Stimulated activated naive CD8-positive, alpha-beta T cell treated with anti-CD3 and anti-CD28 coated beads, Interleukin-15, amount 100 ng/mL, for 72 hours (primary cell): ENCODE measurements around the gene WDR35.

Experiments
- ATAC-seq: fragments of 150-1000 bp; cut with Tn5 transposase; 2 replicates; pipeline ENCODE4 v1.10.0; 2021; ENCODE audit warnings: mild to moderate bottlenecking, moderate library complexity
- DNase-seq, 2 donors: peaks; one replicate each; pipeline ENCODE4 v3.0.0; 2021 to 2022
- H3K27ac Mint-ChIP-seq, 2 donors: one replicate each; pipeline ENCODE4 v1.8.0; 2022; ENCODE audit warnings: mild to moderate bottlenecking in 2 of 2, mixed read lengths in 2 of 2, moderate library complexity in 2 of 2
- H3K27me3 Mint-ChIP-seq: one replicate; pipeline ENCODE4 v1.8.0; 2022; ENCODE audit warnings: mixed read lengths
- H3K4me1 Mint-ChIP-seq: one replicate; pipeline ENCODE4 v1.8.0; 2022; ENCODE audit warnings: mild to moderate bottlenecking, mixed read lengths
- H3K4me3 Mint-ChIP-seq, 2 donors: one replicate each; pipeline ENCODE4 v1.8.0; 2022; ENCODE audit warnings: mild to moderate bottlenecking in 2 of 2, mixed read lengths in 2 of 2, moderate library complexity in 1 of 2
- H3K9me3 Mint-ChIP-seq, 2 donors: one replicate each; pipeline ENCODE4 v1.8.0; 2022; ENCODE audit warnings: mixed read lengths in 2 of 2

WDR35 gene

GRCh38 chr2:19989667-19990415, at the start of gene WDR35:
WDR35 (minus strand) TSS chr2:19990105; CDS start chr2:19990015, 90 bp downstream.
- peak; percentile 92 to 94 for DNase-seq
- peaks cover 20% of the 10 kb centered on the region for H3K27me3 Mint-ChIP-seq
- ATAC-seq, result peak; percentile 97

DNA sequence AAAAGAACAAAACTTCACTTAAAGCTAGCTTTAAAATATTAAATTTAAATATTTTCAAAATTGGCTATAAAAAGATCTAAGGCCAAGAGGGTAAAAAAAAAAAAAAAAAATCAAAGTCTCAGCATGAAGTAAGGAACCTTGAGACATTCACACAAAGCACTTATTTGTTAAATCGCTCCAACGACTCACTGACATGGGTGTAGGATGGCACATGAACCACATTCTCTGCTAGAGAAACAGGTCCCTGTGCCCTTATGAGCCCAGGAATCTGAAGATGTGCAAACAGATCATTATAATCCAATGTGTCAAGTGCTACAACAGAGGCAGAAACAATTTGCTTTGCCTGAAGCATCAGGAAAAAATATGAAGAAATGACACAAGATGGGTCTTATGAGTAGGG, 47.8 kb upstream of the WDR35 start:
- Mint-ChIP-seq H3K4me3 (no peak overlapping the region), H3K4me1 (no peaks in the 10 kb centered on the region), H3K9me3 (no peaks in the 10 kb centered on the region), H3K27me3 (no peaks in the 10 kb centered on the region), H3K27ac (no peak overlapping the region)
- no peak for ATAC-seq
- DNase-seq, result no peak

More at GRCh38 chr2:19989667-19990415, at the start of gene WDR35:
- Mint-ChIP-seq H3K4me3 (peak within 1 kb of the TSS; percentile 92 to 97), H3K27ac (peak within 1 kb of the TSS; percentile 95 to 98), H3K9me3 (peaks cover 0 to 7% of the 10 kb centered on the region in 2 donors), H3K4me1 (peaks cover 24% of the 10 kb centered on the region)

GRCh38 chr2:20035955-20036666, 46.2 kb upstream of the WDR35 start:
- no peaks in the 10 kb centered on the region for H3K4me1 Mint-ChIP-seq

DNA sequence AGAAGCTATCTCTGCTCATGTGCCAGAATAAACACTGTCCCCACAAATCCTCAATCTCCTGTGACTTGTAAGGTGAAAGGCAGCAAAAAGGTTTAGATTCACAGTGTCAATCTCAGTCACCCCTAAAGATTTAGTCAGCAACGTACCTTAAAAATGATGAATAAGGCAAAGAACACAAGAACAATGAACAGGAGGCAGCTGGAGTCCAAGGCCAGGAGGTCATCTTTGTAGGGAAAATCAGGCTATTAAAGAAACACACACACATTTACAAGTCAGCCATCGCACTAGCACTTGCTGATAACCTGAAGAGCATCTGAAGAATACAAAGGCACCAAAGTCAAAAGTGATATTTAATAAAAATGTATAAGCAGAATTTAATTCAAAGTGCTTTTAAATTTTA, 44.9 kb upstream of the WDR35 start:
- no peak overlapping the region for H3K27ac Mint-ChIP-seq
- H3K9me3 Mint-ChIP-seq, result peaks cover 5 to 9% of the 10 kb centered on the region in 2 donors
- H3K4me3 Mint-ChIP-seq, result no peak overlapping the region
- H3K4me1 Mint-ChIP-seq, result no peaks in the 10 kb centered on the region
- ATAC-seq (no peak), DNase-seq (no peak)
- no peaks in the 10 kb centered on the region for H3K27me3 Mint-ChIP-seq

More at GRCh38 chr2:20035955-20036666, 46.2 kb upstream of the WDR35 start:
- no peak overlapping the region for H3K4me3 Mint-ChIP-seq
- no peaks in the 10 kb centered on the region for H3K27me3 Mint-ChIP-seq
- no peak for DNase-seq
- H3K27ac Mint-ChIP-seq, result peak overlapping the region in 1 of 2 donors; percentile 2
- ATAC-seq, result no peak
- H3K9me3 Mint-ChIP-seq, result no peaks in the 10 kb centered on the region

GRCh38 chr2:20034218-20034617, 44.3 kb upstream of the WDR35 start:
- no peaks in the 10 kb centered on the region for H3K4me1 Mint-ChIP-seq
- H3K4me3 Mint-ChIP-seq, result no peak overlapping the region
- no peak for ATAC-seq
- H3K9me3 Mint-ChIP-seq, result peaks cover 5 to 10% of the 10 kb centered on the region in 2 donors
- no peak overlapping the region for H3K27ac Mint-ChIP-seq
- no peaks in the 10 kb centered on the region for H3K27me3 Mint-ChIP-seq
- no peak for DNase-seq

DNA sequence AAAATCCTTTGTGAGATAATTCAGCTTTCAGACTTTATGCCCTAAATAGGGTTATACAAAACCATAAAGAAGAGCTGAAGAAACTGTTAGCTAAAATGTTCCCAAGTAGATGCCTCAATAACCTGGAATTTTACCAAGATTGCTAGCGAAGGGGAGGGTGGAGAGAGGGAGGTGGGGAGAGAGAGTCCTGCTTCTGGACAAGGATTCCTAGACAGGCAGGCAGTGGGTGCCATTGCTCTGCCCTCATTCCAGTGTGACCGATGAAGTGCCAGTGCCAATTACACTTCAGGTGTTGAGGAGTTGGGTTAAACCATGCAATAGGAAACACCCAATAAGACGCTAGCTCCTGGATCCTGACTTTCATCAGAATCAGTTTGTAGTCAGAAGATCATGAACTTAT, 43.4 kb upstream of the WDR35 start:
- DNase-seq (no peak), ATAC-seq (no peak)
- no peaks in the 10 kb centered on the region for H3K27me3 Mint-ChIP-seq
- peaks cover 5 to 10% of the 10 kb centered on the region in 2 donors for H3K9me3 Mint-ChIP-seq
- H3K4me1 Mint-ChIP-seq, result no peaks in the 10 kb centered on the region
- no peak overlapping the region for H3K27ac Mint-ChIP-seq
- no peak overlapping the region for H3K4me3 Mint-ChIP-seq

DNA sequence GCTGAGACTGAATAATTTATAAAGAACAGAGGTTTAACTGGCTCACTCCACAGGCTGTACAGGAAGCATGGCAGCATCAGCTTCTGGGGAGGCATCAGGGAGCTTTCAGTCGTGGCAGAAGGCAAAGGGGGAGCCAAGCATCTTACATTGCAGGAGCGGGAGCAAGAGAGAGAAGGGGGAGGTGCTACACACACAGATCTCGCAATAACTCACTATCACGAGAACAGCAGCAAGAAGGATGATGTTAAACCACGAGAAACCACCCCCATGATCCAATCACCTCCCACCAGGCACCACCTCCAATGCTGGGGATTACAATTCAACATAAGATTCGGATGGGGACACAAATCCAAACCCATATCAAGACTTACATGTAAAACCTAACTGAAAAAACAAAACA, 40.3 kb upstream of the WDR35 start:
- Mint-ChIP-seq H3K4me3 (no peak overlapping the region), H3K27ac (no peak overlapping the region), H3K4me1 (no peaks in the 10 kb centered on the region), H3K9me3 (peaks cover 5 to 10% of the 10 kb centered on the region in 2 donors), H3K27me3 (no peaks in the 10 kb centered on the region)
- DNase-seq (no peak), ATAC-seq (no peak)

DNA sequence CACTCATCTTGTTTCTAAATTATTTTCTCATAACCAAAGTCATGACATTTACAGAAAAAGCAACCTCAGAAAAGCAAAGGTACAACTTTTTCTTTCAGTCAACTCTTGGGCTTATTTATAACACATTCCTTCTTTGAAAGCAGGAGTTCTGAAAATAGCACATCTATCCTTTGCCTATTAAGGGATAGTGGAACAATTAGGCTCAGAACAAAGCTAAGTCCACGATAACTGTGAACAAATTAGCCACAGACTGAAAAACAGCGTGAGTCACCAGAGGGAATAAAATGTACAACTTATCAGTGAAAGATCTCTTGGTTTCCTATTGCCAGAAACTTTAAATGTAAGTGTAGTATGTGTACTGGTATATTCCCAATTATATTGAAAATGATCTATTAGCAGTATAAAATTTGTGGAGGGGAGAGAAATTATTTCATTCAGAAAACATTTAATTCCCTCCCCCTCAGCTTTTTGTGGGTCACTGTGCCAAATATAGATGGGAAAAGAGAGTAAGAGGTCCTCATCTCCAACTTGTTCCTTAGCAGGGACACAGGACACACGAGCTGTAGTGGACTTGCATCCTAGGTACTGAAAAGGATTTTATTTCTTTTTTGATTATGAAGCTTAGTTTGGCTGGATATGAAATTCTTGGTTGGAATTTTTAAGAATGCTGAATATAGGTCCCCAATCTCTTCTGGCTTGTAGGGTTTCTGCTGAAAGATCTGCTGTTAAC, 38.0 kb upstream of the WDR35 start:
- Mint-ChIP-seq H3K27me3 (no peaks in the 10 kb centered on the region), H3K4me1 (no peaks in the 10 kb centered on the region), H3K9me3 (peaks cover 8 to 14% of the 10 kb centered on the region in 2 donors), H3K4me3 (no peak overlapping the region), H3K27ac (no peak overlapping the region)
- ATAC-seq (no peak), DNase-seq (no peak)

- Mint-ChIP-seq H3K27me3 (no peaks in the 10 kb centered on the region), H3K27ac (no peak overlapping the region), H3K4me1 (no peaks in the 10 kb centered on the region), H3K9me3 (peaks cover 13 to 18% of the 10 kb centered on the region in 2 donors), H3K4me3 (no peak overlapping the region)
- DNase-seq (no peak), ATAC-seq (no peak)
These were observed 37.4 kb upstream of the WDR35 start for GRCh38 chr2:20027260-20027677.

DNA sequence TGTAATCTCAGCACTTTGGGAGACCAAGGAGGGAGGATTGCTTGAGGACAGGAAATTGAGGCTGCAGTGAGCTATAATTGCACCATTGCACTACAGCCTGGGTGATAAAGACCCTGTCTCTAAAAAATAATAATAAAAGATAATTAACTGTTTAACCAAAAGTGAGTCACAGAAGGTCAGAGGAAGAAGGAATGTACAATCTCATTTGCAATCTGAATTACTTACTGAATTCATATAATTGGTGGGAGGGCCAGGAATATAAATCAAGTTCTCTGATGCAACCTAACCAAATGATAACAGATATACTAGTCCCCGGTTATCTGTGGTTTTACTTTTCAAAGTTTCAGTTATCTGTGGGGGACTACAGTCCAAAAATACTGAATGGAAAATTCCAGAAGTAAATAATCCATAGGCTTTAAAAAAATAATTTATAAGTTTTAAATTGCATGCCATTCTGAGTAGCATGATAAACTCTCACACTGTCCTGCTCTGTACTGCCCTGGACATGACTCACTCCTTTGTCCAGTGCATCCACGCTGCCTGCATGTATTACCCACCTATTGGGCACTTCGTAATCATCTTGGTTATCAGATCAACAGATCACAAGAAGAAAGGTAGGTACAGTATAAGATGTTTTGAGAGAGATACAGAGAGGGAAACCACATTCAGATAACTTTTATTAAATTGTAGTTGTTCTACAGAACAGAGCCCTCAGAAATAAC, 35.3 kb upstream of the WDR35 start:
- Mint-ChIP-seq H3K4me1 (no peaks in the 10 kb centered on the region), H3K27me3 (no peaks in the 10 kb centered on the region), H3K4me3 (no peak overlapping the region), H3K27ac (no peak overlapping the region), H3K9me3 (peaks cover 26 to 34% of the 10 kb centered on the region in 2 donors)
- ATAC-seq (no peak), DNase-seq (no peak)

- no peaks in the 10 kb centered on the region for H3K27me3 Mint-ChIP-seq
- DNase-seq, result no peak
- no peak overlapping the region for H3K27ac Mint-ChIP-seq
- peaks cover 26 to 36% of the 10 kb centered on the region in 2 donors for H3K9me3 Mint-ChIP-seq
- H3K4me1 Mint-ChIP-seq, result no peaks in the 10 kb centered on the region
- no peak for ATAC-seq
- no peak overlapping the region for H3K4me3 Mint-ChIP-seq
These were observed 33.8 kb upstream of the WDR35 start for GRCh38 chr2:20023688-20024087.

DNA sequence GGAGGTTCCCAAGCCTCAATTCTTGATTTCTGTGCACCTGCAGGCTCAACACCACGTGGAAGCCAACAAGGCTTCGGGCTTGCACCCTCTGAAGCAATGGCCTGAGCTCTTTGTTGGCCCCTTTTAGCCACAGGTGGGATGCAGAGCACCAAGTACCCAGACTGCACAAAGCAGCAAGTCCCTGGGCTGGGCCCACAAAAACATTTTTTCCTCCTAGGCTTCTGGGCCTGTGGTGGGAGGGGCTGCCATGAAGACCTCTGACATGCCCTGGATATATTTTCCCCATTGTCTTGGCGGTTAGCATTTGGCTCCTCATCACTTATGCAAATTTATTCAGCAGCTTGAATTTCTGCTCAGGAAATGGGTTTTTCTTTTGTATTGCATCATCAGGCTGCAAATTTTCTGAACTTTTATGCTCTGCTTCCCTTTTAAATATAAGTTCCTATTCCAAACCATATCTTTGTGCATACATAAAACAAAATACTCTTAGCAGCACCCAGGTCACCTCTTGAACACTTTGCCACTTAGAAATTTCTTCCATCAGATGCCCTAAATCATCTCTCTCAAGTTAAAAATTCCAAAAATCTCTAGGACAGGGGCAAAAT, 31.6 kb upstream of the WDR35 start:
- no peaks in the 10 kb centered on the region for H3K4me1 Mint-ChIP-seq
- no peak overlapping the region for H3K4me3 Mint-ChIP-seq
- H3K27me3 Mint-ChIP-seq, result no peaks in the 10 kb centered on the region
- DNase-seq, result no peak
- H3K27ac Mint-ChIP-seq, result no peak overlapping the region
- ATAC-seq, result no peak
- H3K9me3 Mint-ChIP-seq, result peaks cover 26 to 36% of the 10 kb centered on the region in 2 donors

- H3K4me1 Mint-ChIP-seq, result no peaks in the 10 kb centered on the region
- DNase-seq, result no peak
- H3K27me3 Mint-ChIP-seq, result peaks cover 2% of the 10 kb centered on the region
- peaks cover 27 to 36% of the 10 kb centered on the region in 2 donors for H3K9me3 Mint-ChIP-seq
- no peak for ATAC-seq
- H3K4me3 Mint-ChIP-seq, result no peak overlapping the region
- H3K27ac Mint-ChIP-seq, result no peak overlapping the region
These were observed 29.8 kb upstream of the WDR35 start for GRCh38 chr2:20019747-20020146.

GRCh38 chr2:20018601-20019152, 28.8 kb upstream of the WDR35 start:
- DNase-seq, result no peak
- Mint-ChIP-seq H3K4me1 (no peaks in the 10 kb centered on the region), H3K27me3 (peaks cover 12% of the 10 kb centered on the region), H3K9me3 (peaks cover 30 to 36% of the 10 kb centered on the region in 2 donors), H3K27ac (no peak overlapping the region), H3K4me3 (no peak overlapping the region)
- ATAC-seq, result no peak

DNA sequence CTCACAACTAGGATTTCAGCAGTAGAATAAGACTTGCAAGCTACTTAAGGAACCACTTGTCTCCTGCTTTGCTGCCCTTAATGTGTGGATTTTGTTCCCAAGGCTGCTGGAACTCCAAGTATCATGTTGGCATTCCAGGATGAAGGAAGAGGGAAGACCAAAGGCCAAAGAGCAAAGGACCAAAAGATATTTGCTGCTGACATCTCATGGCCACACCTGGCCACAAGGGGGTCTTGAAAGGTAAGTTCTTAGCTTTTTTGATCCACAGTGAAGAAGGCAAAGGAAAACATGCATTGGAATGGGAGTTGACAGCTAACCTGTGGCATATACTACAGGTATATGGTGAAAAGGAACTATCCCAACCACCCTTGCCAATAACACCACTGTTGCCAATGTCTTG, 26.4 kb upstream of the WDR35 start:
- peaks cover 8% of the 10 kb centered on the region for H3K4me1 Mint-ChIP-seq
- H3K27me3 Mint-ChIP-seq, result peaks cover 31% of the 10 kb centered on the region
- H3K27ac Mint-ChIP-seq, result no peak overlapping the region
- ATAC-seq (no peak), DNase-seq (no peak)
- peaks cover 14 to 19% of the 10 kb centered on the region in 2 donors for H3K9me3 Mint-ChIP-seq
- H3K4me3 Mint-ChIP-seq, result no peak overlapping the region
